SJCRH30 (cell line): ENCODE results near the gene HAGHL. TPM values are rescaled to one million over a fixed set of nuclear protein-coding genes. Genes with fewer than 3 reads are reported as not detected.

Experiments used
- DNase-seq, 2 experiments: peaks; one replicate each; pipeline ENCODE4 v3.0.0-alpha.2; 2015 to 2020
- H3K27ac ChIP-seq: fragments of 250-450 bp; sonication (Bioruptor Pico); 2 replicates; pipeline ENCODE4 v1.5.1; 2020; ENCODE audit warnings: mild to moderate bottlenecking, moderate library complexity
- H3K27me3 ChIP-seq: fragments of 250-450 bp; sonication (Bioruptor Pico); 2 replicates; pipeline ENCODE4 v1.5.1; 2020; ENCODE audit warnings: mild to moderate bottlenecking, moderate library complexity
- H3K36me3 ChIP-seq: fragments of 250-450 bp; sonication (Bioruptor Pico); 2 replicates; pipeline ENCODE4 v1.5.1; 2020; ENCODE audit warnings: mild to moderate bottlenecking, moderate library complexity
- H3K4me1 ChIP-seq: fragments of 250-450 bp; sonication (Bioruptor Pico); 2 replicates; pipeline ENCODE4 v1.5.1; 2020; ENCODE audit warnings: mild to moderate bottlenecking, moderate library complexity
- H3K4me3 ChIP-seq: fragments of 250-450 bp; sonication (Bioruptor Pico); 2 replicates; pipeline ENCODE4 v1.5.1; 2020; ENCODE audit warnings: mild to moderate bottlenecking, moderate library complexity
- H3K9me3 ChIP-seq: fragments of 250-450 bp; sonication (Bioruptor Pico); replicated peaks from 2 replicates; pipeline ENCODE4 v1.5.1; 2020; ENCODE audit warnings: mild to moderate bottlenecking, moderate library complexity
- total RNA-seq: library from RNA; depleted of rRNA; stranded (reverse); fragments of >200 nt; shearing (Covaris generic); gene quantifications from 2 replicates; pipeline ENCODE4 v1.2.3, GENCODE V29; 2014

The HAGHL gene
- total RNA-seq, 1 experiment from 2014 or later, result 8.9 TPM

GRCh38 chr16:759110-759910 lies 32.4 kb downstream of the HAGHL start:
- Histone ChIP-seq H3K27me3 (peaks cover 29% of the 10 kb centered on the region), H3K4me1 (no peaks in the 10 kb centered on the region), H3K27ac (no peak overlapping the region), H3K4me3 (no peak overlapping the region), H3K9me3 (no peaks in the 10 kb centered on the region), H3K36me3 (no peaks in the 10 kb centered on the region)
- no peak for DNase-seq

- Histone ChIP-seq H3K27ac (no peak overlapping the region), H3K4me3 (no peak overlapping the region), H3K9me3 (no peaks in the 10 kb centered on the region), H3K27me3 (peaks cover 29% of the 10 kb centered on the region), H3K36me3 (no peaks in the 10 kb centered on the region), H3K4me1 (no peaks in the 10 kb centered on the region)
- no peak for DNase-seq
Measured at GRCh38 chr16:760065-760464, 33.2 kb downstream of the HAGHL start.

GRCh38 chr16:760545-761343 lies 33.8 kb downstream of the HAGHL start, which contains the start of gene MSLN:
Gene MSLN (plus strand): TSS chr16:760734. CDS start chr16:762681, 1,947 bp downstream.
- DNase-seq, result no peak
- Histone ChIP-seq H3K27me3 (peaks cover 29% of the 10 kb centered on the region), H3K4me3 (no peak within 1 kb of the TSS), H3K9me3 (no peaks in the 10 kb centered on the region), H3K36me3 (no peaks in the 10 kb centered on the region), H3K27ac (no peak within 1 kb of the TSS), H3K4me1 (no peaks in the 10 kb centered on the region)

GRCh38 chr16:761625-762513 lies 35.0 kb downstream of the HAGHL start:
- Histone ChIP-seq H3K4me1 (no peaks in the 10 kb centered on the region), H3K9me3 (no peaks in the 10 kb centered on the region), H3K4me3 (no peak overlapping the region), H3K27ac (no peak overlapping the region), H3K36me3 (no peaks in the 10 kb centered on the region), H3K27me3 (peaks cover 29% of the 10 kb centered on the region)
- DNase-seq, result no peak

GRCh38 chr16:762595-763268 lies 35.8 kb downstream of the HAGHL start:
- Histone ChIP-seq H3K27ac (no peak overlapping the region), H3K36me3 (no peaks in the 10 kb centered on the region), H3K9me3 (no peaks in the 10 kb centered on the region), H3K4me1 (no peaks in the 10 kb centered on the region), H3K27me3 (peaks cover 29% of the 10 kb centered on the region), H3K4me3 (no peak overlapping the region)
- DNase-seq, result no peak

- peaks cover 29% of the 10 kb centered on the region for H3K27me3 ChIP-seq
- H3K4me3 ChIP-seq, result no peak overlapping the region
- H3K36me3 ChIP-seq, result no peaks in the 10 kb centered on the region
- no peaks in the 10 kb centered on the region for H3K4me1 ChIP-seq
- no peaks in the 10 kb centered on the region for H3K9me3 ChIP-seq
- no peak overlapping the region for H3K27ac ChIP-seq
- DNase-seq, result no peak
Measured at GRCh38 chr16:763369-764183, 36.7 kb downstream of the HAGHL start.

- no peak for DNase-seq
- Histone ChIP-seq H3K27ac (no peak overlapping the region), H3K4me1 (no peaks in the 10 kb centered on the region), H3K36me3 (no peaks in the 10 kb centered on the region), H3K4me3 (no peak overlapping the region), H3K27me3 (peaks cover 29% of the 10 kb centered on the region), H3K9me3 (no peaks in the 10 kb centered on the region)
Measured at GRCh38 chr16:764184-764750, 37.4 kb downstream of the HAGHL start.

- no peaks in the 10 kb centered on the region for H3K9me3 ChIP-seq
- no peaks in the 10 kb centered on the region for H3K4me1 ChIP-seq
- H3K27ac ChIP-seq, result no peak overlapping the region
- no peak for DNase-seq
- H3K27me3 ChIP-seq, result peaks cover 27% of the 10 kb centered on the region
- H3K36me3 ChIP-seq, result no peaks in the 10 kb centered on the region
- no peak overlapping the region for H3K4me3 ChIP-seq
Measured at GRCh38 chr16:764848-765487, 38.1 kb downstream of the HAGHL start.

GRCh38 chr16:765488-765865 lies 38.6 kb downstream of the HAGHL start:
- Histone ChIP-seq H3K9me3 (no peaks in the 10 kb centered on the region), H3K36me3 (no peaks in the 10 kb centered on the region), H3K27ac (no peak overlapping the region), H3K4me3 (no peak overlapping the region), H3K27me3 (peaks cover 24% of the 10 kb centered on the region), H3K4me1 (no peaks in the 10 kb centered on the region)
- no peak for DNase-seq

GRCh38 chr16:766008-766819 lies 39.3 kb downstream of the HAGHL start:
- Histone ChIP-seq H3K27ac (no peak overlapping the region), H3K4me3 (no peak overlapping the region), H3K27me3 (peaks cover 17% of the 10 kb centered on the region), H3K36me3 (no peaks in the 10 kb centered on the region), H3K4me1 (no peaks in the 10 kb centered on the region), H3K9me3 (no peaks in the 10 kb centered on the region)
- no peak for DNase-seq

- no peak overlapping the region for H3K27ac ChIP-seq
- H3K27me3 ChIP-seq, result peaks cover 12% of the 10 kb centered on the region; the same call in 1 of the 2 replicates
- no peaks in the 10 kb centered on the region for H3K4me1 ChIP-seq
- H3K36me3 ChIP-seq, result no peaks in the 10 kb centered on the region
- no peak for DNase-seq
- H3K9me3 ChIP-seq, result no peaks in the 10 kb centered on the region
- no peak overlapping the region for H3K4me3 ChIP-seq
Measured at GRCh38 chr16:766820-767640, 40.1 kb downstream of the HAGHL start.
